K562 (cell line): ENCODE results near the gene ARHGAP4. TPM values are rescaled to one million over a fixed set of nuclear protein-coding genes. Genes with fewer than 3 reads are reported as not detected.

ENCODE experiments used
- CAMTA2 ChIP-seq: fragments of 250-450 bp; sonication (Bioruptor Pico); conservative IDR thresholded peaks from 2 replicates; pipeline ENCODE4 v1.5.1; 2022
- CSDE1 ChIP-seq, 2 experiments: fragments of 450-650 bp; IDR thresholded peaks; 2 replicates each; pipeline ENCODE4 v1.6.1; 2016; ENCODE audit warnings: mild to moderate bottlenecking in 1 of 2
- EP300 ChIP-seq: IDR thresholded peaks from 2 replicates; pipeline ENCODE4 v1.6.1; 2012; ENCODE audit warnings: low read length, improper control_type of control experiment
- GABPA ChIP-seq: fragments of 200-800 bp; sonication (Bioruptor generic); conservative IDR thresholded peaks from 2 replicates; pipeline ENCODE4 v1.6.1; 2016; ENCODE audit warnings: low read depth, missing genetic modification characterization, missing compliant biosample characterization
- MEIS2 ChIP-seq: fragments of 450-650 bp; IDR thresholded peaks from 2 replicates; pipeline ENCODE4 v1.6.1; 2014; ENCODE audit warnings: mild to moderate bottlenecking; ENCODE audit not compliant: partially characterized antibody
- NONO ChIP-seq, 2 experiments: fragments of 200-400 bp in 1 of 2; fragments of 450-650 bp in 1 of 2; formaldehyde crosslinking in 1 of 2; IDR thresholded peaks; 2 replicates each; pipeline ENCODE4 v1.6.1; 2017; ENCODE audit warnings: low read depth in 2 of 2, mild to moderate bottlenecking in 2 of 2, moderate library complexity in 2 of 2, low read length in 1 of 2
- NR2F6 ChIP-seq: fragments of 450-650 bp; formaldehyde crosslinking; IDR thresholded peaks from 2 replicates; pipeline ENCODE4 v1.4.0; 2020; ENCODE audit warnings: mild to moderate bottlenecking
- PTTG1 ChIP-seq: fragments of 450-650 bp; IDR thresholded peaks from 2 replicates; pipeline ENCODE4 v1.6.1; 2016; ENCODE audit warnings: low read depth, mild to moderate bottlenecking, missing genetic modification characterization, missing compliant biosample characterization
- RBBP5 ChIP-seq: fragments of 200-600 bp; sonication (generic); IDR thresholded peaks from 2 replicates; pipeline ENCODE4 v1.6.1; 2012; ENCODE audit warnings: borderline replicate concordance, mild to moderate bottlenecking, low read length, control low read depth, inconsistent platforms; ENCODE audit not compliant: insufficient read depth, poor library complexity, severe bottlenecking
- RBM34 ChIP-seq: fragments of 200-400 bp; formaldehyde crosslinking; IDR thresholded peaks from 2 replicates; pipeline ENCODE4 v1.6.1; 2018; ENCODE audit warnings: low read length, borderline replicate concordance; ENCODE audit not compliant: insufficient read depth
- SMAD3 ChIP-seq: fragments of 450-650 bp; formaldehyde crosslinking; conservative IDR thresholded peaks from 2 replicates; pipeline ENCODE4 v1.4.0; 2020; ENCODE audit warnings: mild to moderate bottlenecking
- SNRNP70 ChIP-seq: fragments of 200-400 bp; formaldehyde crosslinking; optimal IDR thresholded peaks from 2 replicates; pipeline ENCODE3; 2017; ENCODE audit warnings: low read depth, low read length
- SP2 ChIP-seq: IDR thresholded peaks from 2 replicates; pipeline ENCODE4 v1.6.1; 2011; ENCODE audit warnings: mild to moderate bottlenecking, low read depth, low read length, moderate library complexity; ENCODE audit not compliant: poor library complexity, severe bottlenecking; ENCODE audit errors: extremely low read depth
- SRF ChIP-seq, 2 experiments: fragments of 250-450, 450-650 bp in 1 of 2; sonication (Bioruptor Pico) in 1 of 2; sonication (generic) in 1 of 2; formaldehyde crosslinking; IDR thresholded peaks; 2 replicates each; pipeline versions ENCODE4 v1.5.0 to v1.5.1; 2020 to 2022; ENCODE audit warnings: mild to moderate bottlenecking in 1 of 2, missing genetic modification reagents in 1 of 2
- TAF7 ChIP-seq: fragments of 450-650 bp; IDR thresholded peaks from 2 replicates; pipeline ENCODE4 v1.6.1; 2016; ENCODE audit warnings: missing genetic modification characterization, missing compliant biosample characterization
- TCF7L2 ChIP-seq: fragments of 150-350 bp; IDR thresholded peaks from 2 replicates; pipeline ENCODE4 v1.6.1; 2016; ENCODE audit warnings: low read depth, mild to moderate bottlenecking, low read length, moderate library complexity
- TRIM24 ChIP-seq, 2 experiments: fragments of 450-650 bp; IDR thresholded peaks; 2 replicates each; pipeline ENCODE4 v1.6.1; 2016
- TRIM28 ChIP-seq: fragments of 450-650 bp; IDR thresholded peaks from 2 replicates; pipeline ENCODE4 v1.6.1; 2017
- ZBED1 ChIP-seq: IDR thresholded peaks from 2 replicates; pipeline ENCODE4 v1.6.1; 2014
- ZEB2 ChIP-seq: fragments of 450-650 bp; IDR thresholded peaks from 2 replicates; pipeline ENCODE4 v1.6.1; 2016
- ZNF133 ChIP-seq: fragments of 250-450 bp; sonication (Bioruptor Pico); IDR thresholded peaks from 2 replicates; pipeline ENCODE4 v1.4.0; 2020; ENCODE audit warnings: mild to moderate bottlenecking
- ZNF134 ChIP-seq: fragments of 250-450 bp; sonication (Bioruptor Pico); conservative IDR thresholded peaks from 2 replicates; pipeline ENCODE4 v1.4.0; 2020
- ZNF253 ChIP-seq: fragments of 250-450 bp; sonication (Bioruptor Pico); conservative IDR thresholded peaks from 2 replicates; pipeline ENCODE4 v1.6.1; 2021; ENCODE audit warnings: mild to moderate bottlenecking
- ZNF282 ChIP-seq: sonication (generic); formaldehyde crosslinking; IDR thresholded peaks from 2 replicates; pipeline ENCODE4 v1.8.1; 2023; ENCODE audit warnings: missing genetic modification reagents
- polyA plus RNA-seq, 8 experiments: library from polyadenylated mRNA; depleted of rRNA in 4 of 8; stranded (reverse) in 5 of 8; unstranded in 3 of 8; fragments of >200 nt; fragmentation: Nextera tagmentation in 2 of 8; fragmentation: Illumina TruSeq in 1 of 8; extraction: Ambion mirVana in 2 of 8; extraction: Trizol in 1 of 8; gene quantifications; 2 replicates each; pipeline versions ENCODE4 v1.2.1 to v1.2.3, GENCODE V29; 2011 to 2014; ENCODE audit warnings: inconsistent platforms in 1 of 8, missing spikeins in 1 of 8
- total RNA-seq, 7 experiments: library from RNA; depleted of rRNA in 6 of 7; stranded (reverse); fragments of >200 nt in 6 of 7; fragmentation: Illumina TruSeq in 2 of 7; extraction: Trizol in 2 of 7; gene quantifications; 2 replicates each; pipeline versions ENCODE4 v1.2.1 to v1.2.3, GENCODE V29; 2011 to 2021; ENCODE audit warnings: low replicate concordance in 1 of 7
- TF ChIP-seq, protein P1 (sequence below): sonication (generic); formaldehyde crosslinking; IDR thresholded peaks from 2 replicates; pipeline ENCODE4 v1.8.0; 2022; ENCODE audit warnings: mild to moderate bottlenecking, missing genetic modification reagents
- TF ChIP-seq, protein P2 (sequence below): fragments of 450-650 bp; formaldehyde crosslinking; IDR thresholded peaks from 2 replicates; pipeline ENCODE4 v1.4.0; 2020; ENCODE audit warnings: mild to moderate bottlenecking, mixed read lengths
- TF ChIP-seq, protein P3 (sequence below): fragments of 250-450 bp; sonication (Bioruptor Pico); IDR thresholded peaks from 2 replicates; pipeline ENCODE4 v1.5.0; 2022; ENCODE audit warnings: mild to moderate bottlenecking

Gene ARHGAP4
- total and polyA plus RNA-seq, 9 of the 15 experiments (the other 6 are each of a cell fraction or from before 2014, with no cell fraction given) = 0.30 to 81.8 (median 13.5) TPM

DNA sequence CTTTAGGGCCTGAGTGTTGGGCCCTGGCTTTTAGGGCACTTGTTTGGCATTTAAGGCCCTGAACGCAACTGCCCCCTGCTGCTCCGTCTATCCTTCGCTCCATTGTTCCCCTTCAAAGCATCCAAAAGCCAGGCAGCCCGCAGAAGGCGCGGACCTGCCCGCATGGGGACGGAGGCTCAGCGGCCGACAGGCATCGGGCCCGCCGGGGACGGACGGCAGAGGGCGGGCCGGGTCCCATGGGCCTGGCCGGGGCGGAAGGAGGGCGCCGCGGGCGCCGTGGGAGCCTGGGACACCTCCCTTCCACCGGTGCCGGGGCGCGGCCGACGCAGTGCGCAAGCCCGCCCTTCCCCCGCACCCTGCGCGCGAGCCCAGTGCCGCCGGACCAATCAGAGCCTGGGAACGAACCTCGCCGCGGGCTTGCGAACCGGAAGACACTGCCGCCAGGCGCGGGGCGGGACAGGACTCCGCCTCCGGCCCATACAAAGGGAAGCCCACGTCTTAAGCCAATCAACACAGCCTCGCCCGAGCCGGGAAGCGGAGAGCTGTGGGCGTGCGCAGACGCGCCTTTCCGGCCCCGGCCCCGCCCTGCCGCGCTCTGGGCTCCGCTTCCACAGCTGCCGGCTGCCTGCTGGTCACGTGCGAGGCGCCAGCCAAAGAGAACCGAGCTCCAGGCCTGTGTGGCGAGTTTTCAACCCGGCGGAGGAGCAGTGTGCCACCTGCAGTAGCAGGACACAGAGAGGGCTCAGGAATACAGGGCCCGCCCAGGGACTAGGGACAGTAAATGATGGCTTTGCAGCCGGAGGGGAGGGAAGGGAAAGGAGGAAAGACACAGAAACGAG lies 2.1 kb upstream of the ARHGAP4 start (continued):
- TF ChIP-seq ZNF253 (CRISPR knock-in tag) (no peak), ZNF133 (no peak), SMAD3 (CRISPR knock-in tag) (no peak), NONO (IDR thresholded peaks at IDR 0.05; ENCODE audit: low read depth in 2 of 2, low read length in 1 of 2) (peak in 1 of 2 experiments; percentile 86; a peak in 2 of 4 replicates), TRIM28 (no peak), TAF7 (tag) (no peak), MEIS2 (peak; percentile 74), TRIM24 (IDR thresholded peaks at IDR 0.05) (no peak), EP300 (no peak), CAMTA2 (CRISPR knock-in tag) (no peak), SP2 (peak; percentile 36), RBBP5 (no peak), PTTG1 (tag) (no peak), ZBED1 (no peak), GABPA (tag) (peak; percentile 91), CSDE1 (IDR thresholded peaks at IDR 0.05) (no peak), ZNF134 (no peak), NR2F6 (CRISPR knock-in tag) (no peak), SRF (CRISPR knock-in tag; IDR thresholded peaks at IDR 0.05) (peak in 1 of 2 experiments; percentile 77; a peak in 1 of 4 replicates), RBM34 (no peak), TCF7L2 (no peak), SNRNP70 (no peak), ZEB2 (no peak), ZNF282 (CRISPR knock-in tag) (no peak)
- TF ChIP-seq, protein P1, sequence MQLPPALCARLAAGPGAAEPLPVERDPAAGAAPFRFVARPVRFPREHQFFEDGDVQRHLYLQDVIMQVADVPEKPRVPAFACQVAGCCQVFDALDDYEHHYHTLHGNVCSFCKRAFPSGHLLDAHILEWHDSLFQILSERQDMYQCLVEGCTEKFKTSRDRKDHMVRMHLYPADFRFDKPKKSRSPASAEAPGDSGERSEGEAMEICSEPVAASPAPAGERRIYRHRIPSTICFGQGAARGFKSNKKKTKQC = no peak
- TF ChIP-seq, protein P2, sequence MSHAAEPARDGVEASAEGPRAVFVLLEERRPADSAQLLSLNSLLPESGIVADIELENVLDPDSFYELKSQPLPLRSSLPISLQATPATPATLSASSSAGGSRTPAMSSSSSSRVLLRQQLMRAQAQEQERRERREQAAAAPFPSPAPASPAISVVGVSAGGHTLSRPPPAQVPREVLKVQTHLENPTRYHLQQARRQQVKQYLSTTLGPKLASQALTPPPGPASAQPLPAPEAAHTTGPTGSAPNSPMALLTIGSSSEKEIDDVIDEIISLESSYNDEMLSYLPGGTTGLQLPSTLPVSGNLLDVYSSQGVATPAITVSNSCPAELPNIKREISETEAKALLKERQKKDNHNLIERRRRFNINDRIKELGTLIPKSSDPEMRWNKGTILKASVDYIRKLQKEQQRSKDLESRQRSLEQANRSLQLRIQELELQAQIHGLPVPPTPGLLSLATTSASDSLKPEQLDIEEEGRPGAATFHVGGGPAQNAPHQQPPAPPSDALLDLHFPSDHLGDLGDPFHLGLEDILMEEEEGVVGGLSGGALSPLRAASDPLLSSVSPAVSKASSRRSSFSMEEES (CRISPR knock-in tag) = peak; percentile 92
- TF ChIP-seq, protein P3, sequence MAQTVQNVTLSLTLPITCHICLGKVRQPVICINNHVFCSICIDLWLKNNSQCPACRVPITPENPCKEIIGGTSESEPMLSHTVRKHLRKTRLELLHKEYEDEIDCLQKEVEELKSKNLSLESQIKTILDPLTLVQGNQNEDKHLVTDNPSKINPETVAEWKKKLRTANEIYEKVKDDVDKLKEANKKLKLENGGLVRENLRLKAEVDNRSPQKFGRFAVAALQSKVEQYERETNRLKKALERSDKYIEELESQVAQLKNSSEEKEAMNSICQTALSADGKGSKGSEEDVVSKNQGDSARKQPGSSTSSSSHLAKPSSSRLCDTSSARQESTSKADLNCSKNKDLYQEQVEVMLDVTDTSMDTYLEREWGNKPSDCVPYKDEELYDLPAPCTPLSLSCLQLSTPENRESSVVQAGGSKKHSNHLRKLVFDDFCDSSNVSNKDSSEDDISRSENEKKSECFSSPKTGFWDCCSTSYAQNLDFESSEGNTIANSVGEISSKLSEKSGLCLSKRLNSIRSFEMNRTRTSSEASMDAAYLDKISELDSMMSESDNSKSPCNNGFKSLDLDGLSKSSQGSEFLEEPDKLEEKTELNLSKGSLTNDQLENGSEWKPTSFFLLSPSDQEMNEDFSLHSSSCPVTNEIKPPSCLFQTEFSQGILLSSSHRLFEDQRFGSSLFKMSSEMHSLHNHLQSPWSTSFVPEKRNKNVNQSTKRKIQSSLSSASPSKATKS (CRISPR knock-in tag) = no peak
